Right lung (tissue), 5 donors: Measurements from ENCODE around the gene COMT. TPM values are rescaled to one million over a fixed set of nuclear protein-coding genes. Genes with fewer than 3 reads are reported as not detected.

ENCODE experiments used
- DNase-seq, 2 donors: peaks; one replicate each; pipeline ENCODE4 v3.0.0-alpha.2; 2013
- polyA plus RNA-seq, 5 donors: library from polyadenylated mRNA; unstranded; fragments of 120-200 nt; gene quantifications; one replicate each; pipeline versions ENCODE4 v1.2.1 to v1.2.3, GENCODE V29; 2013; ENCODE audit warnings: inconsistent platforms in 1 of 5, low replicate concordance in 1 of 5; ENCODE audit not compliant: insufficient read length in 5 of 5, insufficient read depth in 1 of 5

The COMT gene
- polyA plus RNA-seq, 5 donors, result 60.9 to 134 (median 85.5) TPM

DNA sequence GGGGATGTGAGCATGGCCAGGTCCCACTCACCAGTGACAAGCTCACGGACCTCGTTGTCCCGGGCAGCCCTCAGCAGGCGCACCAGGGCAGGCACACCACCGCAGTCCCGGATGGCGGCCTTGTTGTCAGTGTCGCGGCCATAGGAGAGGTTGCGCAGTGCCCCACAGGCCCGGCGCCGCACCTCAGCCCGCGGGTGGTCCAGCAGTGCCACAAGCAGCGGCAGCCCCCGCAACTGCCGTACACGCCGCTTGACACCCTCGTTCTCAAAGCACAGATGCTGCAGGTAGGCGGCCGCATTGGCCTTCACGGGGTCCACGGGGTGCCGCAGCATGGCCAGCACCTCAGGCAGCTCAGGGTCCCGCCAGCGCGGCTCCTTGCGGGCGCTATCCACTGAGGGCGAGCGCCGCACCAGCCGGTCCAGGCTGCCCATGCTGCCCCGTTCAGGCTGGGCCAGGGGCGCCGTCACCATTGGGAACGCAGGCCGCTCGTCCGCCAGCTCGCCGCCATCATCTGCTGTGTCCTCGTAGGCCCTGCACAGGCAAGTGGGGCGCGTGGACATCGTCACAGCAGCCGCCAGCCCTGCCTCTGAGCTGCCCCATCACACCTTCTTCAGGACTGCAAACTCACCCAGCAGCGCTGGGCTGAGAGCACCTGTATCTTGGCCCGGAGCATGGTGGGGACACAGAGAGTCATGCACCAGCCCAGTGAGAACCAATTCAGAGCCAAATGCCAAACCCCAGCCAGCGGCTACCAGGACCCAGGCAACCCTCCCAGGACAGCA, 38.3 kb downstream of the COMT start:
- no peak for DNase-seq

DNA sequence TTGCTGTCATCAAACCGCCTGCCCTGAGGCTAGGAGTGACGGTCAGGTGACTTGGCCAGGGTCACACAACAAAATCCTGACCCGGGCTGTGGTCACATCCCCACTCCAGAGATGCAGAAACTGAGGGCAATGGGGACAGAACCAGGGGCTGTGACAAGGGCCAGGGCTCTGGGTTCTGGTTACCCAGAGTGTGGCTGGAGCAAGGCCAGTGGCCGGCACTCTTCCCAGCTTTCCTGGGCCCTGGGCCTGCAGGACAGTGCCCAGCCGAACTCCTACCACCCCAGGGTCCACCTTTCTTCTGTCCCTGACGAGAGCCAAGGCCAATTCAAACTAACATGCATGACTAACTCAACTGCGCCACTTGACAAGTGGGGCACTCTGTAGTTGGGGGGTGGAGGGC, 39.2 kb downstream of the COMT start:
- DNase-seq, result no peak

DNA sequence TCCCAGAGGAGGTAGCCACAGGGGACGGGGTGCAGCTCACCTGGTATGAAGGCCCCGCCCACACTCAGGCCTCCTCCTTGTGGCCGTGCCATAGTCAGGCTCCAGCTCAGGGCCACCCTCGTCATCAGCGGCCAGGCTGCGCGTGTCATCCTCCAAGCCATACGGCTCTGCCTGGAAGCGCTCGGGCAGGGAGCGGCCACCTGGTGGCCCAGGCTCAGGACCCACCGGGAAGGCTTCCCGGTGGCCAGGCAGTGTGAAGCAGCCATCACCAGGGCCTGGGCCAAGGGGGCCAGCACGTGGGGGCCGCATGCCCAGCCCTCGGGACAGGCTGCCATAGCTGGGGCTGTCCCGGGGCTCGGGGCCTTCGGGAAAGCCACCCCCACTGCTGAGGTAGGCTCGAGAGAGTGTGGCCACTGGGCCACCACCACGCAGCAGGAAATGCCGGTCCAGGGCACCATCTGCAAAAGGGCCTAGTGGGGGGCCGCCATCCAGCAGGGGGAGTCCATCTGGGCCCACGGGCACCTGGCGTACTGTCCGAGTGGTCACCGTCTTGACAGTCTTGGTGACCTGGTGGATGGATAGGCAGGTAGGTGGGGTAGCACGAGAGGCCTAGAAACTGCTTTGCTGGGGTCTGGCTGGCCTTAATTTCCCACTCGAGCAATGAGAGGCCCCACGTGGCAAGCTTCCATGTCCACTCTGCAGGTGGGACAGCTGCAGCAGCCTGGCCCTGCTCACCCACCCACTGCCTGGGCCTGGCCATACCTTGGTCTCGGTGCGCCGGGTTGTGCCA, 39.8 kb downstream of the COMT start:
- no peak for DNase-seq

DNA sequence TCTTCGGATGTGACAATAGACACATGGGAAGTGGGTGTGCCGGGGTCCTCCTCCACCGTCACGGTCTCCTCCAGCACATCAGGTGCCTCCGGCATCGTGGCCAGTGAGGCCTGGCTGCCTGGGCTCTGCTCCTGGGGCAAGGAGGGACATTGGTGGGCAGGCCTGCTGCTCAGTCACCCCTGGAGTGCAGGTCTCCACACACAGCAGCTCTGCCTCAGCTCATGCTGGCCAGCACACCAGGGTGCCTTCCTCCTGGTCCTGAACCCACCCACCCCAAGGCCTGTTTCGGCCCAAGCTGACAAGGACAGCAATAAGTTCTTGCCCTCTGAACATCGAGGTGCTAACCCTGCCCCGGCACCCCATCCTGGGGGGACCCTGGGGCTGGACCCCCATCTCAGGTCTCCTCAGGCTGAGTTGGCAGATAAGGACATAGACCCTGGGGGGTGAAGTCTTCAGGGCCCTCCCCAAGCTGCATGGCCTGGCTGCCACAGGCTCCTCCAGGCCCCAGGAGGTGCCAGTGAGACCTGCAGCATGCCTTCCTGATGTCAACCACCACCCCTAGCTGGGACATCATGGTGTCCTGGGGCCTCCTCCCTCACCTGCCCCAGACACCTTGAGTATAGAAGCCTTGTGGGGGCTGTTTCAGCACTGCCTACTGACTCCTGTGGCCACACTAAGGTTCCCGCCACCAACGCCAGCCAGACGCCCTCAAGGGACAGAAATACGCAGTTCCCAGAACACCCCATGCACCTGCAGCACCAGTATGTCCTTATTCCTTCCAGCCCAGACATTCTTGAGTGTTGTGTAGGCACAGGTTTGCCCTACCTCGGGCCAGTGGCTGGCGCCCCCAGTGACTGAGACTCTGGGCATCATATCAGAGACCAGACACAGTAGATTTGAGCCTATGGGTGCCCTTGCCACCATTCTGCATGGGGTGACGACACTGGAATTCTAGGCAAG, 40.7 kb downstream of the COMT start:
- DNase-seq, result no peak

DNA sequence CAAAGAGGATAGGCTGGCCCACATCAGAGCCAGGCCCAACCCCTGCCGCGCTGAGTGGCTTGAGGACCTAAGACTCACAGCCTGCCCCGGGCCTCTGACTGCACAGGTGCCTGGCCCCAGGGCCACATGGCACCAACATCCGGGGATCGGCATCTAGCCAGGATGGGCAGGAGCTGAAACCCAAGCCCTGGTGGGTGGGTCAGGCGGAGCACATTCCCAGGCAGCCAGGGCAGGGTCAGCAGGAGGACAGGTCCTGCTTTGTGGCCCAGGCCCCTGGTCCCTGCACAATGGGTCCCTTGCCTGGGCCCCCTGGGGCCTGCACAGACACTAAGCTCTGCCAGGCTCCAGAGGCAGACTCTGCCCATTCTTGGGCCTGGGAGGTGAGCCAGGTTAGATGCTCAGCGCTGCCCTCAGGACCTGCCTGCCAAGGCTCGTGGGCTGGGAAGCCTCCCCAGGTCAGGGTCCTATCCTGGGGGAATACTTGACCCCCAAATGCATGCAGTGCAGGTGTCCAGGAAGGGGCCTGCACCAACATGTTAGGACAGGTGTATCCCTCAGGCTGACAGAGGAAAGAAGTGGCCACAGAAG, 41.5 kb downstream of the COMT start:
- DNase-seq, result no peak

DNA sequence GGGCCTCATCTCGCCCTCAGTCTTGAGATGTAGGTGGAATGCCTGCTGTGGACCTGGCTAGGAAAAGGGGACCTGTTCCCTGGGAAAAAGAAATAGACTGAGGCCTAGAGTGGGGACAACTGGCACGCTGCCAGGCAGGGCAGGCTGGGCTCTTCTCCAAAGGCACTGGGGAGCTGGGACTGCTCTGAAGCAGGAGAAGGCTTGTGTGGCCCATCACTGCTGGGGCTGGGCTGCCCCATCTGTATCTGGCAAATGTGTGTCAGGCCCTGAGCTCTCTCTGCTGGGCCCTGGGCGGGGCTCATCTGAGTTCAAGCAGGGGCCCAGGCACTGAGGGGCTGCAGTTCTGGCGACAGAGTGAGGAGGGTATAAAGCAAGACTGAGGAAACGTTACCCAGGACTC, 42.2 kb downstream of the COMT start:
- no peak for DNase-seq

DNA sequence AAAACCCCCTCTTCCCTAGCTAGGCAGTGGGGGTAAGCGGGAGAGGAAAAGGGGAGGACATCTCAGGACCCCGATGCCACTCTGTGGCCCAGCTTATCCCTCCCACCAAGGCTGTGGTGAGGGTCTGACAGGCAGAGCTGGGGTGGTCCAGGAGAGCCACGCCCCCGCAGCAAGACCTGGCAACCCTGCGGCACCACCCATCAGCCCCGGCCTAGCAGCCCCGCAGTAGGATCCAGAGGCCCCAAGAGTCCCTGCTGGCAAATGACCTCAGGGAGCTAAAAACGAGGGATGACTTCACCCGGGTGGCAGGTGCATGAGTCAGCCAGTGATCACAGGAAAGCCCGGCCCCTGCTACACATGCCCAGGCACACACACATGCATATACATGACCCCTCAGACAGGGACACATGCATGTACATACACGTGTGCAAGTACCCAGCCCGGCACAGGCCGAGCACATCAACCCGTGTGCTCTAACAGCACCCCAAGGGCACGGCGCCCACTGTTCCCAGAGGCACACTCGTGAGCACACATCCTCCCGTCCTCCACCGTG, 42.7 kb downstream of the COMT start:
- DNase-seq, result no peak

DNA sequence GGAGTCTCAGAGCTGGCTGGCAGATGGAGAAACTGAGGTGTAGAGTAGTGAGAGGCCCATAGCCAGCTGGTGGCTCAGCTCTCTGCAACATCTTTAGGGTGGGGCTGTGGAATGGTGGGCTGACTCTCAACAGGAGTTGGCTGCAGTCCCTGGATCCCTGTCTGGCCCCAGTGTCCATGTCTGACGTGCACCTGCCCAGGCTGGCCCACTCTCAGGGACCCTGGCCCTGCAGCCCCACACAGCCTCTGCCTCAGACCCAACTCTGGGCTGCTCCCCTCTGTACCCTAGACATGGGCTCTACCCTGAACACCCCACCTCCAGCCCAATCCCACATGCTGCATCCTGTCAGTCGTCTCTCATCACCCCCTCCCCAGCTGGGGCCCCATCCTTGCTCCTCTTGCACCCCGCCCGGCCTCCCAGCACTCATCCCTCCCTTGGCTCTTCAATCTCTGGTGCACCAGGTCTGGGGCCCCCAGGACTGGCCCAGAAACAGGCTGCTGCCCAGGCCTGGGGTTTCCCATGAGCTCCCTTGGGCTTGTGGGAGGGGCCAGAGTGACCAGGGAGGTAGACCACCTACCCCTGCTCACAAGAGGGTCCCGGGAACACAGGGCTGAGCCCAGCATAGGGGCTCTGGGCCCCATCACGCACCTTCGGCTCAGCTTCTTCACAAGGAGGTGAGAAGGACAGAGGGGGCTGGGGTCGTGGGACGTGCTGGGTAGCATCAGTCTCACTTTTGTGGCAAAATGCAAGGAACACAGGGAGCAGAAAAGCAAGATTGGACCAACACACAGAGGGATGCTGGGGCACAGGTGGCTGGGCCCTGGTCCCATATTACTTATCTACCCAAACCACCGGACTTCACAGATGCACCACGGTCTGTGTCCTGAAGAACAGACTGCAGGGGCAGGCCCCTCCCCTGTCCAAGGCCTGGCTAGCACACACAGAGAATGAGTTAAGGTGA, 43.6 kb downstream of the COMT start:
- DNase-seq, result no peak

DNA sequence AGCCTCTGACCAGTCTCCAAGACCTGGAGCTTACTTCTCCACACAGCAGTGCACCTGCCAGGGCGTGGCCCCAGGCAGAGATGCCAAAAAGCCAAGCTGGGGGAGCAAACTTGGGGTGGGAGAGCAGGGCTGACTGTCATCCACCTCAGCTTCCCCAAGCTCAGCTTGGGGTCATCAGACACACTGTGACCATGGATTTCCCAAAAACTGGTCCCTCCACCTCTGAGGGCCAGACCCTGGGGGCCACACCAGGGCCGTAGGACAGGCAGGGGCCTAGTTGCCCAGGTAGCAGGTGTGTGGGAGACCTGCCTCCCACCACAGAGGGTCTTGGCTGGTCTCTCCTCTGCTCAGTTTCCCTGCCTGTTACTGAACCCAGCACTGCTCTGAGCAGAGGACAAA, 44.4 kb downstream of the COMT start:
- DNase-seq, result no peak

DNA sequence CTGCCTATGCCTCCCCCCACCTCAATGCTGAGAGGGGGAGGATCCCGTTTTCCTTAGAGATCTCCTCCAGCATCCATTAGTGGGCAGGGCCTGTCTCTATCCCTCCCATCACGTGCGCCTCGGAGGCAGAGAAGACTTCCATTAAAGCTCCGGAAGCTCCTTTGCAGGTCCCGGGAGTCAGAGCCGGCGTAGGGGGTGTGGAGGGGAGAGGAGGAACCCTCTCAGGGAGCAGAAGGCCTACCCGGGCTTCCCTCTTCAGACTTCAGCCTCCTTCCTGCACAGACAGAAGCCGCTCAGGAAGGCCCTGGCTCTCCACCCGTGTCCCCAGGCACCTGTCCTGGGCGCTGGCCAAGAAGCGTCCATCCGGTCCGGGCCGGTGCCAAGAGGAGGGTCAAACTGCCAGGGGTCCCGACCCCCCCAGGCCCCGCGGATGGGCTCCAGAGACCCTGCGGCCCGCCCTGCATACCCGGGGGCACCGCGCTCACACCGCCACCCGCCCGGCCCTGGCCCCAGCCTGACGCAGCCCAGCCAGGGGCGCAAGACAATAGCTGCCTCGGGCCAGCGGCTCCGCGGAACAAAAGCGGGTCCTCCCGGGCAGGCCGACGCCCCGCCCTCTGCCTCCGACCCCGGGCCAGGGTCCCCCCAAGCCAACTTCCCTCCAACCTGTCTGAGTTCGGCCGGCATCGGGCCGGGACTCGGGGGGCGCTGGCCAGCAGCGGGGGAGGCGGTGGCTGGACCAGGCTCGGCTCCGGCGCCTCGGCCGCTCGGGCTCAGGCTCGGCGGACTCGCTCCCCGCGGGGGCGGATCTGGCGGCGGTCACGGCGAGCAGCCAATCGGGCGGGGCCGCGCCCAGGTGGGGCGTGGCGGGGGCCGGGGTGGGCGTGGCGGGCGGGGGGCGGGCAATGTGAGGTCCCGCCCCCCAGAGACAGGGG, 45.1 kb downstream of the COMT start:
- DNase-seq, result peak; percentile 65 to 68

DNA sequence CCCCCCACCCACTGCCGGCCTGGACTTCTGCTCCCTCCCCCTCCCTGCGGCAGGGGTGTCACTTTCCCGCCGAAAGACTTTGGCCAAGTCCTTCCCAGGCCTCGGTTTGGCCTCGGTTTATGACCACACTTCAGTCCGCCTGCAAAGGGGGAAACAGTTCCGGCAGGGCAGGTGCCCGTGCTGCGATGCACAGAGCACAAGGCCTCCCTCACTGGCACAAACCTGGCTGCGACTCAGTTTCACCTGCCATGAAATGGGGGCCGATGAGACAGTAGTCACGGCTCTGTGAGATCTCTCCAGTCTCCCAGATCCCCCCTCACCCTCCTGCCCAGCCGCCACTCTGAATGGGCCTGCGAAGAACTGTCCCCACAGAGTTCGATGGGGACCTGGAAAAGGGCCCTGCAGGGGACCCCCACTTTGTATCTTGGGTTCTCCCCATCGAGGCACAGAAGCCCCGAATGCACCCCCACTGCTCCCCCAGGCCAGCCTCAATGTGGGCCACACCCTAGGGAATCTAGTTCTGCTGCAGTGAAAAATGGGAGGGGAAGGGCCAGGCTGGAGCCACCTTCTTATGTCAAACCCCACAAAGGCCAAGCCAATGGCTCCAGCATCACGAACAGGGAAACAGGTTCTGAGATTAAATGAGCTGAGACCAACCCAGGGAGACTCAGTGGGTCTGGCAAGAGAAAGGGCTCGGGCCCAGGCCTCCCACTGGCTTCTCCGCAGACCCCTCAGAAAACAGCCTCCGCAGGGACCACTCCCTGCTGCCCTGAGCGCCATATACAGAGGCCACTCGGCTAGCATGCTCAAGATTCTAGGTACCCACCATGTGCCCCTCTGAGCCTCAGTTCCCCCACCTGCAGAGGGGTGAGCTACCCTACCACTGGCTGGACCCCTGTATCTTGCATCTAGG, 46.1 kb downstream of the COMT start:
- DNase-seq, result no peak

DNA sequence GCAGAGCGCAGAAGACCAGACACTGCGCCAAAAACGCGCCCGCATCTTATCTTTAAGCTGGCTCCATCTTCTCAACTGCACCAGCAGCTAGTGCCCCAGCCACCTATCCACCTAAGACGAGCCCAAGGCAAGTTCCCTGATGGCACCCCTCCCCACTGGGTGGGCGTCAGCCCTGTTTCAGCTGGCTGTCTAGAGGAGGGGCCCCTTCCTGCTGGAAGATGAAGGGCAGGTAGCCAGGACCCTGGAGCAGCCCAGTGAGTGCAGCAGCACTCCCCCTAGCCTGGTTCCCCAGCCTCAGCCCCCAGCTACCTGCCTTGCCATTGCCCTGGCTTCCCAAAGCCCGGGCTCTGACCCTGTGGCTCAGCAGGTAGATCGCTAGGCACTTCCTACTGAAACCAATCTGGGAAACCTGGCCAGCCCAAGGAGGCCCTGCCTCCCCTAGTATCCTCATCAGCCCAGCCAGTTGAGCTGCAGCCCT, 46.8 kb downstream of the COMT start:
- no peak for DNase-seq

DNA sequence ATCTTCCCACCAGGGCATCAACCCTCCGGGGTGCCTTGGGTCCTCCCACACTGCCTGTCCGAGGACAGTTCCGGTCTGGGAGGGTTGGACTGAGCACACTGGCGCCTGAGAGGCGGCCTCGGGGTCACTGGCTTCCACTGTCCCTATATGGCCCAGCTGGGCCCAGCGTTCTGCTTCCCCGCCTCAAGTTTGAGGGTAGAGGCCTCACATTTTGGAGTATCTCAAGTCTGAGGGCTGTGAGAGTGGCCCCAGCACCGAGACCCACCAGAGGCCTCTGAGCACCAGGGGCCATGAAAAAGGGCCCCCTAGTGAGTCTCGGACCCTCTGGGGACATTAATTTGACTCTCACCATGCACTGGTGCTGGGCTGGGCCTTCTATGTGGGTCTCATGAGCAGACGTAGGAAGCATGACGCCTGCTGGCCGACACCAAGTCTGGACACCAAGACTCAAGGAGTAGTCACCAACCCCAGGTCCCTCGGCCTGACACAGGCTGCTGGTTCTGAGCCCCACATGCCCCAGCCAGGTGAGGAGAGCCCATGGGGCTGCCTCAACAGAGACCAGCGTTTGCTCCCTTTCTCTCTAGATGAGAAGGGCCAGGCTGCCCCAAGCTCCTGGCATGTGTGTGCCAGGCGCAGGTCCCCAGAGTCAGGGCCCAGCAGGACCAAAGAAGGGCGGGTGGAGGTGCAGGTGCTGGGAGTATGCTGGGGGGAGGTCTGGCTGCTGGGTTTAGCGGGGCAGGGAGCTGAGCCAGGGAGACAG, 47.6 kb downstream of the COMT start:
- no peak for DNase-seq

DNA sequence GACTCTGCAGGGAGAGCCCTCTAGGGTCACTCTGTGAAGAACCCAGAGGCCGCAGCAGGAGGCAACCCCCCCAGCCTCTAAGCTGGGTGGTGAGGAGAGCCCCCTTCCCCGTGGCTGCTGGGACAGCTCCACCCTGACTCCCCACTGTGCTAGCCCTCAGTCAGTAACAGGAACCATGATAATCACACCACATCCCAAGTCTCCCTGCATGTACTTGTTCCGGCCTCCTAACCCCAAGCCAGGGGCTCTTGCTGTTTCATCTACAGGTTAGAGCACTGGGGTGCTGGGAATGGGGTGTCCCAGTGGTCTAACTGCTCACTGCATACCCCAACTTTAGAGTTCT, 48.1 kb downstream of the COMT start:
- no peak for DNase-seq

DNA sequence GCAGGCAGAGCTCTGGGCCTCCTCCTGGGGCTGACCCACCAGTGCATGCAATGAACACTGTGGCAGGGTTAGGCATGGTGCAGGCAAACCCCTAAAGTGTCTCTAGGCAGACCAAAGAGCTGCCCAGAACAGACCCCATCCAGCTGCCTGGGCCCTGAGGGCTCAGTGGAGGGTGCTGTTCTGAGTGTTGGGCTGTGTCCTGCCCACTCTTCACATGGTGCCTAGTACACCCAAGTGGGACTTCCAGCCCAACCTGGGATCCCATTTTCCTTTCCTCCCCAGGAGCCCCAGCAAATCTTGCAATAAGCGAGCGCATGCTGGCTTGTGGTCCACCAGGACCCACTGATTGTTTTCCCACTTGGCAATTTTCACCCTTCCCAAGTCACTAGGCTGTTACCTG, 48.6 kb downstream of the COMT start:
- DNase-seq, result no peak

DNA sequence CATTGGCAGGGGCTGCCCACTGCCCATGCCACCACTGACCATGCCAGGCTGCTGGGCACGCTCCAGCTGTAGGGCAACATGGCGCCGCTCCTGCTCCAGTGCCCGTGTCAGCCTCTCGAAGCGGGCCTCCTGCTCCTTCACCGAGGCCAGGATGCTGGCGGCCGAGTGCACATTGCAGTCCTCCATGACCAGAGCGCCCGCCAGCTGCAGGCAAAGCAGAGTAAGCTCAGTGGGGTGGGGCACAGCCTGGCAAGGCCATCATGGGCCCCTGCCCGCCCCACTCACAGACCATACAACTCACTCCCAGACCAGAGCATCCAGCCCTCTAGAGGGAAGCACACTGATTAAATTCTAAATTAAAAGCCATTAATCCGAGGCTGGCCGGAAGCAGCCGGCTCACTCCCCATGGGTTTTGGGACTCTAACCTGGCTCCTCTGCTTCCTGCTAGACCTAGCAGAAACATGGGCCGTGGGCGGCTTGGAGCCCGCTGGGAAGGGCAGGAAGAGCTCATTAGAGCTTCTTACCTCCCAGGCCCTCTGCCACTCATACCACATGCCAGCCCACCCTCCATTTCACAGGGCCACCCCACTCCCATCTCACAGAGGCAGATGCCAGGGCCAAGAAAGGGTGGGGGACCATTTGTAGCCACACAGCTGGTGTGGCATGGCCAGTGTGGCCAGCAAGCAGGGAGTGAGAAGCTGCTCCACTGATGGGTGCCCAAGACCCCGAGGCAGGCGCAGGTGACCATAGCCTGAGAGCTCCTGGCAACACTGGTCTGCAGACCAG, 49.2 kb downstream of the COMT start:
- no peak for DNase-seq

DNA sequence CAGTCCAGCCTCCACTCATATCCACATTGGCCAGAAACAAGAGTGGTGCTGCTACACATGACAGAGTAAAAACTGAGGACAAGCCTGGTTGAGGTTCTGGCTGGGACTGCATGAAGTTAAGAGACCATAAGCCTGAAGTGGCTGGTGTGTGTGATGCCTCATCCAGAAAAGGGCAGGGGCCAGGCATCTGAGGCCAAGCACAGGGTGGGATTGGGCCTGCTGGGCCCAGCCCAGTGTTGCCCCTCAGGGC, 49.7 kb downstream of the COMT start:
- no peak for DNase-seq
